AG04449 (cell line): ENCODE measurements around the gene GABRG3.
A peak's percentile ranks its signal among the peaks of the same experiment; 100 is the strongest.

Source experiments
- CTCF ChIA-PET: fragments of 350-600 bp; formaldehyde crosslinking; extraction: SDS; loops from one replicate; lab custom pipeline; 2021; ENCODE audit warnings: antibody characterized with exemption; lab: Yijun Ruan, JAX
- POLR2A ChIA-PET: fragments of 400-600, 350-600 bp; formaldehyde crosslinking; extraction: SDS; loops from one replicate; lab custom pipeline; 2020; ENCODE audit warnings: antibody characterized with exemption, inconsistent platforms; lab: Yijun Ruan, JAX
- DNase-seq: peaks from one replicate; pipeline ENCODE4 v3.0.0-alpha.2; 2010; ENCODE audit warnings: low read depth, low spot score
- H3K4me3 ChIP-seq: 2 replicates; pipeline ENCODE4 v1.5.1; 2011; ENCODE audit warnings: low read depth, mild to moderate bottlenecking, control low read depth, low read length
- TF ChIP-seq, protein P1 (sequence below): IDR thresholded peaks from one replicate; pipeline ENCODE4 v1.5.1; 2011; ENCODE audit warnings: mild to moderate bottlenecking, moderate library complexity, low read length, control low read depth, inconsistent platforms; ENCODE audit not compliant: insufficient read depth; ENCODE audit errors: missing control alignments

GABRG3 gene

DNA sequence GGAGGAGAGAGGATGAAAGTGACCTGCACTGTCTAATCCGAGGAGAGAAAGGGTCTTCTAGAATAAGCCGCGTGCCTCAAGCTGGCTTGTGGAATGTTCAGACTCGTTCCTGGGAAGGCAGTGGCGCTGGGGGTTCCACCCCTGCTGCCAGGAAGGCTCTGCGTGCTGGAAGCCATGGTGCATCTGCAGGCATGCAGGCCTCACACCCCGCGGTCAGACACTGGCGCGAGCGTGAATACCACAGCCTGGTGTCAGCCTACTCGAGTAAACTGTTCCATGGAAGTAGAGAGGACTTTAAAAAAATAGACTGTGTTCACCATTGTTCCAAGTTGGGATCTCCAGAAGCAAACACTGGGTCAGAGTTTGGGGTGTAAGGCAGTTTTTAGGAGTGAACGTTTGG, 25.9 kb upstream of the GABRG3 start:
- no peak for DNase-seq
- TF ChIP-seq, protein P1, sequence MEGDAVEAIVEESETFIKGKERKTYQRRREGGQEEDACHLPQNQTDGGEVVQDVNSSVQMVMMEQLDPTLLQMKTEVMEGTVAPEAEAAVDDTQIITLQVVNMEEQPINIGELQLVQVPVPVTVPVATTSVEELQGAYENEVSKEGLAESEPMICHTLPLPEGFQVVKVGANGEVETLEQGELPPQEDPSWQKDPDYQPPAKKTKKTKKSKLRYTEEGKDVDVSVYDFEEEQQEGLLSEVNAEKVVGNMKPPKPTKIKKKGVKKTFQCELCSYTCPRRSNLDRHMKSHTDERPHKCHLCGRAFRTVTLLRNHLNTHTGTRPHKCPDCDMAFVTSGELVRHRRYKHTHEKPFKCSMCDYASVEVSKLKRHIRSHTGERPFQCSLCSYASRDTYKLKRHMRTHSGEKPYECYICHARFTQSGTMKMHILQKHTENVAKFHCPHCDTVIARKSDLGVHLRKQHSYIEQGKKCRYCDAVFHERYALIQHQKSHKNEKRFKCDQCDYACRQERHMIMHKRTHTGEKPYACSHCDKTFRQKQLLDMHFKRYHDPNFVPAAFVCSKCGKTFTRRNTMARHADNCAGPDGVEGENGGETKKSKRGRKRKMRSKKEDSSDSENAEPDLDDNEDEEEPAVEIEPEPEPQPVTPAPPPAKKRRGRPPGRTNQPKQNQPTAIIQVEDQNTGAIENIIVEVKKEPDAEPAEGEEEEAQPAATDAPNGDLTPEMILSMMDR = no peak
- H3K4me3 ChIP-seq = no peak overlapping the region
- CTCF ChIA-PET = no interaction called here
- POLR2A ChIA-PET = no interaction called here

DNA sequence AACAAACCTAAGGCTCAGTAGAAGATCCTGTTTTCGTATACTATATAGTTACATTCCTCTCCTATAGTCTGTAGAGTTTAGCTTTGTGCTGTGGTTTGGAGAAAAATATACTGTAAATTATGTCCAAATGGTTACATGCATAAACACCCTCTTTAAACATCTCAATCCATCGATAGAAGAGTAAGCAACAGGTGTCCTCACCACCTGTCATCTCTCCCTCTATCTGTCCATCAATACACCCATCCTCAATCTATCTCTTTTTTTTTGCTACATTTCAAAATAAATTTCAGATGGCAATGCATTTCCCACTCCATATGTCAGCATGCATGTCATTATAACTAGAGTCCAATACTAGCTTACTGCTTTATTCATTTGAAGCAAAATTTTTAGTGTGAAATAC, 21.0 kb upstream of the GABRG3 start:
- DNase-seq = no peak
- POLR2A ChIA-PET = no interaction called here
- H3K4me3 ChIP-seq = no peak overlapping the region
- TF ChIP-seq, protein P1 = no peak
- CTCF ChIA-PET = no interaction called here

DNA sequence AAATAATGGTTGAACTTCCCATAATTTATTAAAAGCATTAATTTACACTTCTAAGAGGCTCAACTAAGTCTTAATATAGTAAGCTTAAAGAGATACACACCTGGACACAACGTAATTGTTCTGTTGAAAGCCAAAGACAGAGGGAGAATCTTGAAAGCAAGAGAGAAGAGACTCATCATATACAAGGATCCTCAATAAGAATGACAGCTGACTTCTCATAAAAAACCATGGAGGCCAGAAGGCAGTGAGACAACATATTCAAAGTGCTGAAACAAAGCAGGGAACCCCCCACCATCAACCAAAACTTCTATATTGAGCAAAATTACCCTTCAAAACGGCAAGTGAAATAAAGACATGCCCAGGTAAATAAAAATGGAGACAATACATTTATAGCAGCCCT, 16.6 kb upstream of the GABRG3 start:
- CTCF ChIA-PET = no interaction called here
- DNase-seq = no peak
- TF ChIP-seq, protein P1 = no peak
- H3K4me3 ChIP-seq = no peak overlapping the region
- POLR2A ChIA-PET = no interaction called here

DNA sequence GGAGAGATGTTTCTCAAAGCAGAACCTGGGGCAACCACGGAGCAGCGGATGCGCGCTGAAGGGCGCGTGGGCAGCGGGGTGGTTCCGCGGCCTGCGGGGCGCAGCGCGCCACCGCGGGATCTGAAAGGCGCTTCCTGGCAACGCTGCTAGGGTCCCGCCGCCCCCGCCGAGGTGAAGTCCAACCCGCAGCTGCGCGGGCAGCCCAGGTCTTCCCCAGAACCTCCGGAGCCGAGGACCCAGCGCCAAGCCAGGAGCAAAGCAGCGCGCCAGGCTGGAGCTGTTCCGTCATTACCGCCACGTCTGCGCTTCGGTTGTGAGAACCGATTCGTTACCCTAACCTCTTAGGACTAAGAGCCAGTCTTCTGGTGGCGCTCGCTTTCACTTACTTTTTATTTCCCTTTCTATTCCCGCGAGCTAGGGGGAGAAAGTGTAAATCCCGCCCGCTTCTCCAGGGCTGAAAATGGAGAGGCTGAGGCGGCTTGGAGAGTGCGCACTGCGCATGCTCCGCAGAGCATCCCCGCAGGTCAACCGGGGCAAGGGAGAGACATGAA, 3.2 kb upstream of the GABRG3 start:
- H3K4me3 ChIP-seq = peak overlapping the region; percentile 43
- no peak for DNase-seq
- CTCF ChIA-PET = no interaction called here
- POLR2A ChIA-PET = no interaction called here
- TF ChIP-seq, protein P1 = no peak

DNA sequence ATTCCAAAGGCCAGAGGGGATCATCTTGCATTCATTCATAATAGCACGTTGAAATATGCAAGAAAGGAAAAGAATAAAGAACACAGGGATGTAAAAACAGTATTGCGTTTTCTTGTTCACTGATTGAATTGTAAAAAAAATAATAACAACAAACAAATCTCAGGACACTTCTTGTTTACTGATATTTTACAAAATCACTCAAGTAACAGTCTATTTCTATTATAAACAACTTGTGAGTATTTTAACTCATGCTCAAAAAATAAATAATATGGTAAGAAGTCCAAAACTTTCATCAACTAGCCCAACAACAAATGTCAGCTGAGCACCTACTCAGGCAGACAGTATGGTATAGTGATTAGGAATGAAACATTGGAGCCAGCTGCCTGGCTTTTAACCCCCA, 2.2 kb upstream of the GABRG3 start:
- ChIA-PET POLR2A (no interaction called here), CTCF (no interaction called here)
- DNase-seq = no peak
- H3K4me3 ChIP-seq = no peak overlapping the region
- TF ChIP-seq, protein P1 = no peak

DNA sequence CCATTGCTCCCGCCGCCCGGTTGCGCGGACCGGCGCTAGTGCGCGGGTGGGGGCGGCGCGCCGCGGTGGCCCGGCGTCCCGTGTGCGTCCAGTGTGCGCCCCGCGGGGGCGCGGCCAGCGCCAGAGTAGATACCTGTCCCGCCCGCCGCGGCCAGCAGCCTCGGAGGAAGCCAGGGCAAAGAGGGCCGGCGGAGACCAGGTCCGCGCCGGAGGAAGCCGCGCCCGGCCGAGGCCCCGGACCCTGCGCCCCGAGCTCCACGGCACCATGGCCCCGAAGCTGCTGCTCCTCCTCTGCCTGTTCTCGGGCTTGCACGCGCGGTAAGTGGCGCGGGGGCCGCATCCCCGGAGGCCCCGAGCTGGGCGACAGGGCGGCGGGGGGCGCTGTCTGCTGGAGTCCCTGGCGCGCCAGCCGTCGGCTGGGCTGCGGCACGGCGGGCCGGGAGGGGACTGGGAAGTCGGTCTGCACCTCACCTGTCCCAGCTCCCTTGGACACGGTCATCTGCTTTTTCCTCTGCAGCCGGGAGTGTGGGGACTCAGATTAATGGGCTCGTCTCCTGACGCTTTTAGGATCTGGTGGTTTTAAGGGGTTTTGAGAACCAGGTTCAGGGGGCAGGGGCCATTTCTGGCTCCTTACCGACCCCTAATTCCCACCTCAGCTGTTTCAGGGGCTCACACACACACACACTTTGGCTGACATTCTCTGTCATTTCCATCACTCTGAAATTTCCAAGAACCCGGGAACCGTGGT, 464 bp downstream of the GABRG3 start:
- H3K4me3 ChIP-seq = no peak overlapping the region
- TF ChIP-seq, protein P1 = no peak
- no peak for DNase-seq
- POLR2A ChIA-PET = no interaction called here
- CTCF ChIA-PET = no interaction called here
